MM.1S (cell line): ENCODE results near the gene PDLIM5.

Source experiments
- CTCF ChIP-seq: fragments of 300-600 bp; sonication (generic); IDR thresholded peaks from 2 replicates; pipeline ENCODE4 v1.5.1; 2016; ENCODE audit warnings: antibody characterized with exemption, low read length, mixed read lengths
- EZH2 ChIP-seq: fragments of 300-600 bp; sonication (generic); optimal IDR thresholded peaks from 2 replicates; pipeline ENCODE3; 2017; ENCODE audit warnings: low read depth, mild to moderate bottlenecking, antibody characterized with exemption, low read length, mixed read lengths
- EZH2phosphoT487 ChIP-seq: fragments of 300-600 bp; sonication (generic); IDR thresholded peaks from 2 replicates; pipeline ENCODE4 v1.6.1; 2018; ENCODE audit warnings: antibody characterized with exemption, low read length

DNA sequence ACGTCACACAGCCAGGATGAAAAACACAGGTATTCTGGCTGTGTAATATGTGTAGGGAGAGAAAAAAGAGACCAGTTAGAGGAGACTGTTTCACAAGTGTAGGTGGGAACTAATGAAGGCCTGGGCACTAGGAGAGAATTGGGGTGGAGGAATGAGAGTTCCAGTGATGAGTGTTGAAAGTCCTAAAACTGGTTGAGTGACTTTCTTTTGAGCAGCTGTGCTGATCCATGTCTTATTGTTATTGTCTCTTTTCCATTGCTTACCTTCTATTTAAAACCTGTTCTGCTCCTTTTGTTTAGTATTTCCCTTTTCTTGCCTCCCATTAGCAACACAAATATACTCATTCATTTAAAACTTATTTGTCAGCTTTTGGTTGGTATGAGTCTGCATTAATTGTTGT lies 88.7 kb downstream of the PDLIM5 start:
- no peak for TF ChIP-seq CTCF
- no peak for TF ChIP-seq EZH2phosphoT487
- no peak for TF ChIP-seq EZH2
